ENCODE results near the gene ZXDC.

Gene ZXDC

GRCh38 chr3:126466886-126467610 lies 8.6 kb downstream of the ZXDC start:
- TF ChIP-seq CTCF (IDR thresholded peaks at IDR 0.05; ENCODE audit: insufficient read depth, low read length, poor library complexity, severe bottlenecking) = no peak

GRCh38 chr3:126465928-126466544 lies 9.7 kb downstream of the ZXDC start:
- DNase-seq (ENCODE audit: extremely low read depth, insufficient read length) = no peak
- Histone ChIP-seq H3K27me3 (replicated peaks; ENCODE audit: control insufficient read depth, insufficient read depth, low read length) (no peaks in the 10 kb centered on the region), H3K36me3 (ENCODE audit: control insufficient read depth, insufficient read depth, low read length) (peaks cover 40% of the 10 kb centered on the region), H3K4me3 (replicated peaks; ENCODE audit: low read depth, low read length) (no peak overlapping the region)
- TF ChIP-seq CTCF (IDR thresholded peaks at IDR 0.05; ENCODE audit: insufficient read depth, low read length, poor library complexity, severe bottlenecking) = no peak

More at GRCh38 chr3:126466886-126467610, 8.6 kb downstream of the ZXDC start:
- Histone ChIP-seq H3K36me3 (ENCODE audit: control insufficient read depth, insufficient read depth, low read length) (peaks cover 33% of the 10 kb centered on the region), H3K4me3 (replicated peaks; ENCODE audit: low read depth, low read length) (no peak overlapping the region), H3K27me3 (replicated peaks; ENCODE audit: control insufficient read depth, insufficient read depth, low read length) (no peaks in the 10 kb centered on the region)
- no peak for DNase-seq (ENCODE audit: extremely low read depth, insufficient read length)

GRCh38 chr3:126464997-126465396 lies 10.7 kb downstream of the ZXDC start:
- H3K27me3 ChIP-seq (replicated peaks; ENCODE audit: control insufficient read depth, insufficient read depth, low read length) = no peaks in the 10 kb centered on the region
- DNase-seq (ENCODE audit: extremely low read depth, insufficient read length) = no peak
- no peak for TF ChIP-seq CTCF (IDR thresholded peaks at IDR 0.05; ENCODE audit: insufficient read depth, low read length, poor library complexity, severe bottlenecking)
- peaks cover 39% of the 10 kb centered on the region for H3K36me3 ChIP-seq (ENCODE audit: control insufficient read depth, insufficient read depth, low read length)
- no peak overlapping the region for H3K4me3 ChIP-seq (replicated peaks; ENCODE audit: low read depth, low read length)

GRCh38 chr3:126464494-126464893 lies 11.2 kb downstream of the ZXDC start:
- no peak for TF ChIP-seq CTCF (IDR thresholded peaks at IDR 0.05; ENCODE audit: insufficient read depth, low read length, poor library complexity, severe bottlenecking)
- no peaks in the 10 kb centered on the region for H3K27me3 ChIP-seq (replicated peaks; ENCODE audit: control insufficient read depth, insufficient read depth, low read length)
- no peak for DNase-seq (ENCODE audit: extremely low read depth, insufficient read length)
- H3K36me3 ChIP-seq (ENCODE audit: control insufficient read depth, insufficient read depth, low read length) = peaks cover 37% of the 10 kb centered on the region
- no peak overlapping the region for H3K4me3 ChIP-seq (replicated peaks; ENCODE audit: low read depth, low read length)

- Histone ChIP-seq H3K4me3 (replicated peaks; ENCODE audit: low read depth, low read length) (no peak overlapping the region), H3K36me3 (ENCODE audit: control insufficient read depth, insufficient read depth, low read length) (peaks cover 38% of the 10 kb centered on the region), H3K27me3 (replicated peaks; ENCODE audit: control insufficient read depth, insufficient read depth, low read length) (no peaks in the 10 kb centered on the region)
- TF ChIP-seq CTCF (IDR thresholded peaks at IDR 0.05; ENCODE audit: insufficient read depth, low read length, poor library complexity, severe bottlenecking) = no peak
- no peak for DNase-seq (ENCODE audit: extremely low read depth, insufficient read length)
Measured at GRCh38 chr3:126464093-126464492, 11.6 kb downstream of the ZXDC start.

Measured in GM06990 (cell line).